Heart left ventricle (tissue), 16 donors: ENCODE results near the gene MAP3K3. TPM values are rescaled to one million over a fixed set of nuclear protein-coding genes. Genes with fewer than 3 reads are reported as not detected.

ENCODE experiments used
- ATAC-seq, 4 donors: fragments of 200-7000 bp; cut with Tn5 transposase; one replicate each; pipeline ENCODE4 v1.9.1; 2020 to 2022; ENCODE audit warnings: moderate library complexity in 4 of 4, mild to moderate bottlenecking in 3 of 4, moderate number of reproducible peaks in 1 of 4
- DNase-seq, 5 donors: peaks; one replicate each; pipeline ENCODE4 v3.0.0-alpha.2; 2020
- H3K27ac ChIP-seq, 12 donors: fragments of 200-600 bp; sonication (generic) in 4 of 12; one replicate each; pipeline versions ENCODE4 v1.5.0 to v1.8.0; 2016 to 2022; ENCODE audit warnings: mild to moderate bottlenecking in 2 of 12
- H3K27me3 ChIP-seq, 9 donors: fragments of 200-600 bp; sonication (generic) in 2 of 9; one replicate each; pipeline versions ENCODE4 v1.5.1 to v1.8.0; 2016 to 2022; ENCODE audit warnings: mild to moderate bottlenecking in 3 of 9
- H3K36me3 ChIP-seq, 9 donors: fragments of 200-600 bp; sonication (generic) in 2 of 9; one replicate each; pipeline versions ENCODE4 v1.5.0 to v1.8.0; 2018 to 2022; ENCODE audit warnings: mild to moderate bottlenecking in 2 of 9
- H3K4me1 ChIP-seq, 12 donors: fragments of 200-600 bp; sonication (generic) in 4 of 12; one replicate each; pipeline versions ENCODE4 v1.5.0 to v1.8.0; 2016 to 2022; ENCODE audit warnings: mild to moderate bottlenecking in 3 of 12
- H3K4me3 ChIP-seq, 12 donors: fragments of 200-600 bp; sonication (generic) in 4 of 12; one replicate each; pipeline versions ENCODE4 v1.5.0 to v1.8.0; 2017 to 2022; ENCODE audit warnings: mild to moderate bottlenecking in 9 of 12, moderate library complexity in 4 of 12
- H3K9me3 ChIP-seq, 12 donors: fragments of 200-600 bp; sonication (generic) in 4 of 12; one replicate each; pipeline versions ENCODE4 v1.5.0 to v1.8.0; 2016 to 2022; ENCODE audit warnings: mild to moderate bottlenecking in 1 of 12
- POLR2A ChIP-seq, 2 donors: fragments of 450-650 bp; IDR thresholded peaks; one replicate each; pipeline ENCODE4 v1.6.1; 2017; ENCODE audit warnings: antibody characterized with exemption in 2 of 2, mild to moderate bottlenecking in 2 of 2, moderate library complexity in 2 of 2
- WGBS, 4 donors: extraction: QIAGEN DNeasy Blood & Tissue Kit in 2 of 4; methylation state at CpG; one replicate each; pipeline versions ENCODE4 v1.1.5 to v1.1.7; 2013 to 2018; 5-methylcytosine and 5-hydroxymethylcytosine counted together
- intact Hi-C, 10 donors: fragments of 100-400 bp; cut with DNase I; formaldehyde crosslinking; loops; one replicate each; pipeline versions ENCODE4 v1.11.1 to v1.14.2; 2022
- polyA plus RNA-seq, 2 donors: library from polyadenylated mRNA; stranded (reverse); fragments of 200-250 nt; gene quantifications; one replicate each; pipeline ENCODE4 v1.2.3, GENCODE V29; 2013
- total RNA-seq, 9 donors: library from RNA; depleted of rRNA in 2 of 9; stranded (reverse); fragments of >200 nt in 2 of 9; fragmentation: NEBNext Ultra II Directional in 3 of 9; extraction: Animal tissue kit (Norgen Biotek cat#: 25700) in 3 of 9; gene quantifications; one replicate each; pipeline versions ENCODE4 v1.1.0 to v1.2.4, GENCODE V29; 2016 to 2023
- TF ChIP-seq, protein P1 (sequence below), 12 donors: fragments of 200-600 bp; sonication (generic) in 4 of 12; IDR thresholded peaks; one replicate each; pipeline versions ENCODE4 v1.5.0 to v1.8.0; 2018 to 2022; ENCODE audit warnings: antibody characterized with exemption in 12 of 12, mild to moderate bottlenecking in 5 of 12
- donor health status: ischemic (EF 13 %, LVEDD 7.1; RV severe dilation, severe dysfunction).
- donor health status: healthy with polysubstance abuse.
- donor health status: DM: no; HTN: yes; CAD: no.
- donor health status: DM: no; HTN: no; CAD: no.
- donor health status: ischemic (EF 25% LVEDD 6.9; RV normal size, moderate dysfunction).
- donor health status: ischemic (EF 25% LVEDD 5.7; RV mildly dilated, moderate dysfunction).
- donor health status: healthy.
- donor health status: DM: yes; HTN: yes; CAD: no.
- donor health status: ischemic (EF 35%, LVEDD 5.7; RV mildly dilated, moderate dysfunction).
- donor health status: nonischemic (EF 11% LVEDD 7.7; RV severe dilation, severe dysfunction).
- donor health status: DM: yes; HTN: yes; CAD: no.
- donor health status: PGD.
- donor health status: ischemic (EF 29% LVEDD 5.4; RV normal size, mild dysfunction).
- donor health status: nonischemic (EF 23%, LVEDD 6.1; RV moderate dilation, normal function).

MAP3K3 gene
- total and polyA plus RNA-seq, 11 donors, result 20.5 to 102 (median 58.0) TPM

- ATAC-seq, result peak in 3 of 4 donors; percentile 1 to 33 (median 29)
- Histone ChIP-seq H3K27ac (peak overlapping the region in 6 of 12 donors; percentile 13 to 96 (median 43)), H3K36me3 (peaks cover 0 to 45% (median 31%) of the 10 kb centered on the region in 9 donors), H3K9me3 (no peaks in the 10 kb centered on the region), H3K4me1 (peaks cover 0 to 54% (median 22%) of the 10 kb centered on the region in 12 donors), H3K4me3 (peak overlapping the region in 7 of 12 donors; percentile 4 to 76 (median 63)), H3K27me3 (no peaks in the 10 kb centered on the region)
- DNase-seq, result peak in 4 of 5 donors; percentile 54 to 82 (median 60)
- TF ChIP-seq, protein P1, sequence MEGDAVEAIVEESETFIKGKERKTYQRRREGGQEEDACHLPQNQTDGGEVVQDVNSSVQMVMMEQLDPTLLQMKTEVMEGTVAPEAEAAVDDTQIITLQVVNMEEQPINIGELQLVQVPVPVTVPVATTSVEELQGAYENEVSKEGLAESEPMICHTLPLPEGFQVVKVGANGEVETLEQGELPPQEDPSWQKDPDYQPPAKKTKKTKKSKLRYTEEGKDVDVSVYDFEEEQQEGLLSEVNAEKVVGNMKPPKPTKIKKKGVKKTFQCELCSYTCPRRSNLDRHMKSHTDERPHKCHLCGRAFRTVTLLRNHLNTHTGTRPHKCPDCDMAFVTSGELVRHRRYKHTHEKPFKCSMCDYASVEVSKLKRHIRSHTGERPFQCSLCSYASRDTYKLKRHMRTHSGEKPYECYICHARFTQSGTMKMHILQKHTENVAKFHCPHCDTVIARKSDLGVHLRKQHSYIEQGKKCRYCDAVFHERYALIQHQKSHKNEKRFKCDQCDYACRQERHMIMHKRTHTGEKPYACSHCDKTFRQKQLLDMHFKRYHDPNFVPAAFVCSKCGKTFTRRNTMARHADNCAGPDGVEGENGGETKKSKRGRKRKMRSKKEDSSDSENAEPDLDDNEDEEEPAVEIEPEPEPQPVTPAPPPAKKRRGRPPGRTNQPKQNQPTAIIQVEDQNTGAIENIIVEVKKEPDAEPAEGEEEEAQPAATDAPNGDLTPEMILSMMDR (IDR thresholded peaks at IDR 0.05), result peak; percentile 13 to 67 (median 34)
- no peak for TF ChIP-seq POLR2A (IDR thresholded peaks at IDR 0.05)
- intact Hi-C loops, result loop anchor here in 3 of 10 donors (5.0 to 10.0 kb wide), 3 partner anchors 63 to 73 kb away; partner anchors contain the start of gene MAP3K3 (in 1 of the 3)
- 74 to 79% (median 77%) methylated on average over 15 to 22 of the region's 22 CpGs for WGBS, 4 donors
Observed at GRCh38 chr17:63697341-63698286, 75.4 kb downstream of the MAP3K3 start.

DNA sequence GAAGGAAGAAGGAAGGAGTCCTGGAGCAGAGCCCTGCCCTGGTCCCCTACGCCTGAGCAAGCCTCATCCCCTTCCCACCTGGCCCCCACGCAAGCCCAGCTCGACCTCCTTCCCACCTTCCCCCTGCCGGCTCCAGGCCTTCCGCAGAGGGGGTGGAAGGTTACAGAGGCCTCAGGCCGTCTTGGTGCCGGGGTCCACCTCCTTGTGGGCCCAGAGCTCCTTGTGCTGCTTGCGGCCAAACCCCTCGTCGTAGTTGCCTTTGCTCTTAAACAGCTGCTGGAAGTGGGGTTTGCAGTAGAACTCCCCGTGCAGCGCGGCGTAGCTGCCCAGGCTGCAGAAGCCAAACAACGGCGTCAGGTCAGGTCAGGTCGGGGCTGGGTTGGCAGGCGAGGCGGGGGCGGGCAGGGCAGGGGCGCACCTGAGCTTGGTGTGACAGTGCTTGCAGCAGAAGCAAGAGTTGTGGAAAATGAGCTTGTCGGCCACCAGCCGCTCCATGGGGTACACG is 76.2 kb downstream of the MAP3K3 start:
- 59 to 79% (median 65%) methylated on average over 10 to 24 of the region's 24 CpGs for WGBS, 4 donors
- H3K9me3 ChIP-seq, result no peaks in the 10 kb centered on the region
- intact Hi-C loops, result loop anchor here in 3 of 10 donors (5.0 to 10.0 kb wide), 3 partner anchors 64 to 74 kb away; partner anchors contain the start of gene MAP3K3 (in 1 of the 3)
- H3K4me3 ChIP-seq, result peak overlapping the region in 10 of 12 donors; percentile 43 to 76 (median 64)
- ATAC-seq, result no peak
- H3K27me3 ChIP-seq, result no peaks in the 10 kb centered on the region
- peaks cover 0 to 60% (median 22%) of the 10 kb centered on the region in 12 donors for H3K4me1 ChIP-seq
- DNase-seq, result no peak
- TF ChIP-seq, protein P1 (IDR thresholded peaks at IDR 0.05), result no peak
- no peak for TF ChIP-seq POLR2A (IDR thresholded peaks at IDR 0.05)
- H3K36me3 ChIP-seq, result peaks cover 0 to 41% (median 33%) of the 10 kb centered on the region in 9 donors
- peak overlapping the region in 9 of 12 donors; percentile 42 to 96 (median 68) for H3K27ac ChIP-seq

GRCh38 chr17:63698886-63699637 is 76.8 kb downstream of the MAP3K3 start:
- H3K4me3 ChIP-seq, result peak overlapping the region; percentile 38 to 76 (median 63)
- peak; percentile 66 to 86 (median 69) for DNase-seq
- WGBS, 4 donors, result 11 to 27% (median 21%) methylated on average over 18 to 45 of the region's 45 CpGs
- no peaks in the 10 kb centered on the region for H3K9me3 ChIP-seq
- TF ChIP-seq, protein P1 (IDR thresholded peaks at IDR 0.05), result no peak
- TF ChIP-seq POLR2A (IDR thresholded peaks at IDR 0.05), result no peak
- intact Hi-C loops, result loop anchor here in 3 of 10 donors (5.0 to 10.0 kb wide), 3 partner anchors 64 to 74 kb away; partner anchors contain the start of gene MAP3K3 (in 1 of the 3)
- peak in 3 of 4 donors; percentile 6 to 20 (median 14) for ATAC-seq
- no peaks in the 10 kb centered on the region for H3K27me3 ChIP-seq
- H3K4me1 ChIP-seq, result peaks cover 0 to 60% (median 22%) of the 10 kb centered on the region in 12 donors
- peak overlapping the region; percentile 32 to 96 (median 64) for H3K27ac ChIP-seq
- peaks cover 0 to 41% (median 33%) of the 10 kb centered on the region in 9 donors for H3K36me3 ChIP-seq
